GM12864 (cell line): Measurements from ENCODE around the gene LEP.

Source experiments
- DNase-seq: peaks from one replicate; pipeline ENCODE4 v3.0.0-alpha.2; 2011; ENCODE audit warnings: low read depth
- H3K4me3 ChIP-seq: 2 replicates; pipeline ENCODE4 v1.5.1; 2011; ENCODE audit warnings: mild to moderate bottlenecking, low read depth, low read length, control low read depth
- TF ChIP-seq, protein P1 (sequence below): IDR thresholded peaks from 2 replicates; pipeline ENCODE4 v1.5.1; 2011; ENCODE audit warnings: low read depth, mild to moderate bottlenecking, moderate library complexity, low read length, control low read depth, inconsistent platforms; ENCODE audit errors: missing control alignments

LEP gene

DNA sequence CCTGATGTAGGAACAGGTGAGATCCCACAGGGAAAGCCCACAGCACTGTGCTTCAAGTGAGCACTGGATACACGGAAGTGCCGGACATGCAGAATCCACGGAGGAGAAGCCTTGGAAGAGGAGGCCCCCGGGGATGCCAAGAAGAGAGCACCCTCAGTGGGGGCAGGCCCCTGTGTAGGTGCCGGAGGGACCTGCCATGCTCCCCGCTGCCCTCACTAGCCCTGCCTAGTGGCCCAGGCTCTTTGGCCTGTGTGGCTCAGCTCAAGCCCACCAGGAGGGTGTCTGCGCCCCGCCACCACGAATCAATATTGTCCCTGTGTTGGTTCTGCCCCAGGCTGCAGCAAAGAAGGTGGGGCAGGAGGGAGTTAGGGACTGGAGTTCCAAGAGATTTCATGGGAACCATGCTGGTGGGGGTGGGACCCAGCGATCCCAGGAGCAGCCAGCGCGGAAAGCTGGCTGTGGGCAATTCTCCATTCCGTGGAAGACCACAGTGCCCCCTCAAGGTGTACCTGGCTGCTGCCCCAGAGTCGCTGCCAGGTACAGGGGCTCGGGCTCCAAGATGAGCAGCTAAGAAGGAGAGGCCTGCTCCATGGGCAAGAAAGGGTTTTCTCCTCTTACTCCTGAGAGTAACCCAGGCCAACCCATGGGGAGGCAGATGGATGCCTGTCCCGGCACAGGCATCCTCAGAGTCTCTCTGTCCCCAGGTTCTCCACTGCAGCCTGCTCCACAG, 34.9 kb upstream of the LEP start:
- TF ChIP-seq, protein P1, sequence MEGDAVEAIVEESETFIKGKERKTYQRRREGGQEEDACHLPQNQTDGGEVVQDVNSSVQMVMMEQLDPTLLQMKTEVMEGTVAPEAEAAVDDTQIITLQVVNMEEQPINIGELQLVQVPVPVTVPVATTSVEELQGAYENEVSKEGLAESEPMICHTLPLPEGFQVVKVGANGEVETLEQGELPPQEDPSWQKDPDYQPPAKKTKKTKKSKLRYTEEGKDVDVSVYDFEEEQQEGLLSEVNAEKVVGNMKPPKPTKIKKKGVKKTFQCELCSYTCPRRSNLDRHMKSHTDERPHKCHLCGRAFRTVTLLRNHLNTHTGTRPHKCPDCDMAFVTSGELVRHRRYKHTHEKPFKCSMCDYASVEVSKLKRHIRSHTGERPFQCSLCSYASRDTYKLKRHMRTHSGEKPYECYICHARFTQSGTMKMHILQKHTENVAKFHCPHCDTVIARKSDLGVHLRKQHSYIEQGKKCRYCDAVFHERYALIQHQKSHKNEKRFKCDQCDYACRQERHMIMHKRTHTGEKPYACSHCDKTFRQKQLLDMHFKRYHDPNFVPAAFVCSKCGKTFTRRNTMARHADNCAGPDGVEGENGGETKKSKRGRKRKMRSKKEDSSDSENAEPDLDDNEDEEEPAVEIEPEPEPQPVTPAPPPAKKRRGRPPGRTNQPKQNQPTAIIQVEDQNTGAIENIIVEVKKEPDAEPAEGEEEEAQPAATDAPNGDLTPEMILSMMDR, result no peak
- DNase-seq, result no peak
- no peak overlapping the region for H3K4me3 ChIP-seq

DNA sequence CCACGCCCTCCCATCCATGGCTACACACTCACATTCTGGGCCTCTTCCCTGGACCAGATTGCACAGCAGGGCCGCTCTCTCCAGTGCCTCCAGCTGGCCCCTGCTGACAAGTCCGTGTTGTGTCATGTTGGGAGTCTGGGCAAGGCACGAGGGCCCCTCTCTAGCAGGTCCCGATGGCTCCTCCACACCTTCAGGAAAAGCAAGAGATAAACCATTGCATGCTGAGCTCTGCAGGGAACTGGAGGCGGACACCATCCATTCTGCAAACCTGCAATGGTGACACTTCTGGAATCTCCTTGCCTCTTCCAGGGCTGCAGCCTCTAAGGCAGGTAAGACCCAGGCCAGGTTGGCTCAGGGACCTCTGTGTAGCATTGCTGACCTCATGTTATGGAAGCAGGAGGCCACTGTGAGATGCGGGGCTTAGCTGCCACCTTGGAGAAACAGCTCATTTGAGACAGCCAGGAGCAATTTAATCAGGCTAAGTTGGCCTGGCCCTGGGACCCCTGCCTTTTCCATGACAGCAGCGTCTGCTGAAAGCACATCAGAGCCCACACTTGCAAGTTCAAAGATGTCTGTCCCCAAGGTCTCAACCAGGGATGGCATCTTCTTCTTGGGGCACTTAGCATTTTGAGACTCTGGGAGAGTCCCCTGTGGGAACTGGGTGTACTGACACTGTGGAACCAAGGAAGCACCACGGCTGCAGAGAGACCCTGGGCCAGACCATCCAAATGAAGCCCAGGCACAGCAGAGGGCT, 34.2 kb upstream of the LEP start:
- TF ChIP-seq, protein P1, result no peak
- no peak overlapping the region for H3K4me3 ChIP-seq
- DNase-seq, result no peak

DNA sequence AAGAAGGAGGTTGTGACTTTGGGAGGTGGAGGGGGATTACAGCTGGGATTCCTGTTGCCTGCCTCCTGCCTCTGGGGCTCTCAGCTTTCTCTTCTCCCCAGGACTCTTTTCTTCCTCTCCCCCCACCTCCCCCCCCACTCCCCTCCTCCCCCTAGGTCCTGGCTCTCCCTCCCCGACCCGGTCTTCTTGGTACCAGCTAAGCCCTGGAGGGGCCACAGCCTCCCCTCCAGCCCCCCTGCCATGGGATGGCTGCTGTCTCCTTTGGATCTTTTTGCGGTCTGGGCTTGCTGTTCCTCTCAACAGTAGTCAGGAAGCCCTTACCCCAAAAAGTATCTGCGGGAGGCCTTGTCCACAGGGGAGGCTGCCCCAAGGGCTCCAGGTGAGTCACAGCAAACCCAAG, 33.5 kb upstream of the LEP start:
- TF ChIP-seq, protein P1, result no peak
- no peak overlapping the region for H3K4me3 ChIP-seq
- DNase-seq, result no peak

DNA sequence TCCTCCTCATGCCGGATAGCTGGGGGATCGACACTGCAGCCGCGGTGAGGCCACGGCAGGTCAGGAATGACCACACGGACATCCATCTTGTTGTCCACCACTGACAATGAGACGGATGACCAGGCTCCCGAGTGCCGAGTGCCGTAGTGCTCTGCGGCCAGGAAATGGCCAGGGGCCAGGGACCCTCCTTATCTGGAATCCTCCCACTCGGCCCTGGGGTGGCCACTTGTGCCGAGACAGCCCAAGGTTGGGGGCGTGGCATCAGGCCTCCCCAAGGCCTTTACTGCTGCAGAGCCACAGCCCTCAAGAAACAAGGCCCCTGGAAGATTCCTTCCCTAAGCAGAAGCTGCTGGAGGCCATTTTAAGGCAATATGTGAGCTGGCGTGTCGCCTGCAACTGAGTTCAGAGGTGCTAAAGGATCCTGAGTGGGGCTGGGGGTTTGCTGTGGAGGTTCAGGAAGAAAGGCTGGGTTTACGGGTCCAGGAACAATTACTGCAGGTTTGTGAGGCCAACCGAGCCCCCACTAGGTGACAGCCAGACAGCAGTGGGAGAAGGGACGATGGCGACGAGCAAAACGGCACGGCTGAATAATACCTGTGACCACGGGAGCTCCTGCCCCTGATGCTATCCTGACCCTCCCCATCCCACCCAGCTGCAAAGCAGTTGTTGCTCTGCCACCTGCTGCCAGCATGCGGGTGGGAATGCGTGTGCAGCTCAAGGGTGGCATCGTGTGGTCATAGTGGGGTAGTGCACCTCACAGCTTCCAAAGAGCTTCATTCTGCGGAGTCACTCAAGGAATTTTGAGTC, 31.6 kb upstream of the LEP start:
- no peak overlapping the region for H3K4me3 ChIP-seq

DNA sequence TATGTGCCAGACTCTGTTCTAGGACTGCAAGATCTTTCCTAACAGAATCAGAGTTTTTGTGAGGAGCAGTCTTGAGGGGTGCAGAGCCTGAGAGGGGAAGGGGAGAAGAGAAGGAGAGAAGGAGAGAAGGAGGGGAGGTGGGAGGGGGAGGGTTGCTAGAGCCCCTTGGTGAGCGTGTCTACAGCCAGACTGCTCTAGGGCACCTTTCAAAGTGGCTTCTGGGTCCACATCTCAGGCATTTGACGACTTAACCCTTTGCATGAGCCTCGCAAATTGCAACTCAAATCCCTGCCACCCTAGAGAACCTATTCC, 31.1 kb upstream of the LEP start:
- H3K4me3 ChIP-seq, result no peak overlapping the region
- TF ChIP-seq, protein P1, result no peak

More for the DNA sequence above, 31.6 kb upstream of the LEP start:
- TF ChIP-seq, protein P1, result peak; percentile 99
- DNase-seq, result peak; percentile 26

DNA sequence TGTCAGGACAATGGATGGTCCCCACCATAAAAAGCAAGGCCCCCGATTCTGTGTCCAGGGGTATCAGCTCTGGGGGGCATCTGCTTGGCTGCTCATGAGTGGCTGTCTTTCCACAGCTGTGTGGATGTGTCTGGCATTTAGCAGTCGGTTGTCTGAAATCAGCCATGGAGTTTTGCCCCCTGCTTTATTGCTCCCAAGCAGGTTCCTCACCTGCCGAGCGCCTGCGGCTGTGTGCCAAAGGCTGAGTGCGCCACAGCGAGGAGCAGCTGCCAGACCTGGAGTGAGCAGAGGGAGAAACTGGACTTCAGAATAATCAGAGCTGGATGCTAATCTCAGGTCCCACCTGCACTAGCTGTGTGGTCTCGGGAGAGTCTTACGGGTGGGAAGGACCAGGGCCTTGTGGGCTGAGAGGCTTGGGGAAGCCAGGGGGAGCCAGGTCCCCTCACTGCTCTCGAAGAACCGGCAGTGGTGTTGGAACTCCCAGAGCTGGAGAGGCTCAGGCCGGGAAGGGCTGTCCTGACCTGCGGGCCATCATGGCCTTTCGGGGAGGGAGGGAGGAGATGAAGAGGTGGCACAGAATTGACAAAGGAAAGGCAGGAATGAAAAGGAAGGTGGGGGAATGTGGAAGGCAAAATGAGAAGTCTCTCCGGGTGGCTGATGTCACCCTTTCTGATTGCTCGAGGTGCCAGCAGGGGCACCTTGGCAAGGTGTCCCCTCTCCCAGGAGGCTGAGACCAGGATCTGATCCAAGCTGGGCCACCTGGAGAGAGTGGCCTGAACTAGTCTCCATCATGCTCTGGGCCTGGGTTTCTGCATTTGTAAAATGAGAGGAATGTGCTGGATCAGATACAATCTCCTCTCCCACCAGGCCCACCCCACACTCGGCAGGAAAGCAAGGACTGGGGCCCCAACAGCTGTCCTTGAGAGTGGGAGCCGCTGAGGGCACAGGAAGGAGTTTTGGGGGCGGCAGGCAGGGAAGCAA, 30.2 kb upstream of the LEP start:
- no peak overlapping the region for H3K4me3 ChIP-seq
- TF ChIP-seq, protein P1, result no peak
- DNase-seq, result no peak

More for the DNA sequence above, 31.1 kb upstream of the LEP start:
- no peak for DNase-seq
